Measurements from ENCODE around the gene MAGOHB.
"Not testable (repeated sequence)": the region's sequence is repeated elsewhere in the genome, so short reads cannot be mapped to it uniquely, and the experiment has no call there.

The MAGOHB gene

DNA sequence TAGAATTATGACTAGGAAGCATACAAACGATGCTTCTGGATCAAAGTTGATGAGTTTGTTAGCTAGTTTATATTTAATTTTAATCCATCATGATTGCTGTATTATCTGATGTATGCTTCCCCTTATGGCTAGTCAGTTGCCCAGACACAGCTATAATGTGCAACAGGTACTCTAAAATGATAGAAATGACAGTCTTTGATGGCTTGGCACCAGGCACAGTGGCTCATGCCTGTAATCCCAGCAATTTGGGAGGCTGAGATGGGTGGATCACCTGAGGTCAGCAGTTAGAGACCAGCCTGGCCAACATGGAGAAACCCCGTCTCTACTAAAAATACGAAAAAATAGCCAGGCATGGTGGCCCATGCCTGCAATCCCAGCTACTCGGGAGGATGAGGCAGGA lies 2.2 kb downstream of the MAGOHB start:
- not testable (repeated sequence) for H4K8ac ChIP-seq (ENCODE audit: low read depth, low read length); H2AK5ac ChIP-seq (ENCODE audit: low read length); H3K36me3 ChIP-seq (ENCODE audit: control insufficient read depth, insufficient read depth, low read length); H3K23ac ChIP-seq (ENCODE audit: low read length); H2BK5ac ChIP-seq (ENCODE audit: low read length); H3K27me3 ChIP-seq (ENCODE audit: insufficient read depth, low read length, poor library complexity); H3K4ac ChIP-seq (ENCODE audit: low read depth, low read length); H3K4me3 ChIP-seq (ENCODE audit: low read length); H3K79me1 ChIP-seq (ENCODE audit: low read length); H3K56ac ChIP-seq (ENCODE audit: low read length); H3K4me2 ChIP-seq (ENCODE audit: low read length); H3K4me1 ChIP-seq (ENCODE audit: control insufficient read depth, low read depth, low read length); DNase-seq; H3K18ac ChIP-seq (ENCODE audit: low read length); H2BK120ac ChIP-seq (ENCODE audit: low read depth, low read length); H4K5ac ChIP-seq (ENCODE audit: low read length); H3K9ac ChIP-seq (ENCODE audit: low read length); H3K27ac ChIP-seq (ENCODE audit: low read depth, low read length); H2BK15ac ChIP-seq (replicated peaks; ENCODE audit: low read depth)
- peaks cover 18% of the 10 kb centered on the region for H3K79me2 ChIP-seq (ENCODE audit: control insufficient read depth, insufficient read depth, low read length)
- no CpG with 5 or more reads among the region's 4 CpGs for WGBS (ENCODE audit: extremely low coverage, insufficient coverage, low lambda C conversion rate)

DNA sequence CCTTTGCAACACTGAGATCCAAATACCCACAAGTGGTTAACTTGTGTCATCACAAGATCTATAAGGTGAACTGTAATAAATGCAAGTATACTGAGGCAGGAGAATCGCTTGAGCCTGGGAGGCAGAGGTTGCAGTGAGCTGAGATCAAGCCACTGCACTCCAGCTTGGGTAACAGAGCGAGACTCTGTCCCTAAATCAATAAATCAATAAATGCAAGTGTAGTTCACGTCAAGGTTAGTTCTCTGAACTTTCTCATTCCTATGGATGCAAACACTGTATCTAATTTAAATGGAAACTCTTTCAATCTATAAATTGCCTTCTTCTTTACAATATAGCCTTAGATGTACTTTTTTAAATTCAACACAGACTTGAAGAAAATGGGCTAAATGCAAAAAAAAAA lies 3.2 kb downstream of the MAGOHB start:
- Histone ChIP-seq H3K4me2 (ENCODE audit: low read length) (no peak overlapping the region), H3K79me1 (ENCODE audit: low read length) (peaks cover 4% of the 10 kb centered on the region), H3K36me3 (ENCODE audit: control insufficient read depth, insufficient read depth, low read length) (peaks cover 2% of the 10 kb centered on the region), H3K4ac (ENCODE audit: low read depth, low read length) (no peak overlapping the region), H3K79me2 (ENCODE audit: control insufficient read depth, insufficient read depth, low read length) (peaks cover 18% of the 10 kb centered on the region), H2BK15ac (replicated peaks; ENCODE audit: low read depth) (no peak overlapping the region), H3K56ac (ENCODE audit: low read length) (no peak overlapping the region), H3K23ac (ENCODE audit: low read length) (no peak overlapping the region), H3K27ac (ENCODE audit: low read depth, low read length) (no peak overlapping the region), H3K18ac (ENCODE audit: low read length) (no peak overlapping the region), H3K4me1 (ENCODE audit: control insufficient read depth, low read depth, low read length) (no peaks in the 10 kb centered on the region), H2AK5ac (ENCODE audit: low read length) (no peak overlapping the region), H2BK5ac (ENCODE audit: low read length) (no peak overlapping the region), H4K5ac (ENCODE audit: low read length) (no peak overlapping the region), H4K8ac (ENCODE audit: low read depth, low read length) (no peak overlapping the region), H2BK120ac (ENCODE audit: low read depth, low read length) (no peak overlapping the region), H3K27me3 (ENCODE audit: insufficient read depth, low read length, poor library complexity) (no peaks in the 10 kb centered on the region), H3K9ac (ENCODE audit: low read length) (no peak overlapping the region), H3K4me3 (ENCODE audit: low read length) (no peak overlapping the region)
- DNase-seq: no peak
- no CpG with 5 or more reads among the region's 3 CpGs for WGBS (ENCODE audit: extremely low coverage, insufficient coverage, low lambda C conversion rate)

DNA sequence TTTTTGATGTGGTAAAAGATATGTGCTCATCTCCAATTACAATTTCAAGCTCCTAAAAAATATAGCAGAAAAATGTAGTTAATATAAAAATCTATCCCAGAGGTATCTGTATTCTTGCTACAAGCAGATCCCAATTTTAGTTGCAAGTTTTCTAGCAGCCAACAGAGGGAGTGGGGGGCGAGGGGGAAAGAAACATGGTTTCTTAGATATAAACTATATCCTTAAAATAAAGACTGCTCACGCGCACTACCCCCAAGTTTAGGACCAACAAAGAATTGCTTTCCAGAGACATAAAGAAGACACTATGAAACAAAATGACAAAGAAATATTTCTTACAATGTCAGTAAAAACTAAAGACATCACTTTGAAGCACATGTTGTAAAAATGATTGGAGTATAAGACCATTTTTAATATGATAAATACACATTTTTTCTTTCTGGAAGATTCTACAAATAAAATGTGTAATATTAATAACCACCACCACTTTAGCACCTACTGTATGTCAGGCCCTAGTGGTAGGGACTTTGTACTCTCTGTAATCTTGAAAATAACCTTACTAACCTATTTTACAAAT lies 5.4 kb downstream of the MAGOHB start:
- no peak overlapping the region for H2BK5ac ChIP-seq (ENCODE audit: low read length)
- no peak overlapping the region for H3K23ac ChIP-seq (ENCODE audit: low read length)
- no peak overlapping the region for H3K27ac ChIP-seq (ENCODE audit: low read depth, low read length)
- H3K79me1 ChIP-seq (ENCODE audit: low read length): peaks cover 4% of the 10 kb centered on the region
- H3K9ac ChIP-seq (ENCODE audit: low read length): no peak overlapping the region
- no peak overlapping the region for H3K4ac ChIP-seq (ENCODE audit: low read depth, low read length)
- no CpG with 5 or more reads among the region's 3 CpGs for WGBS (ENCODE audit: extremely low coverage, insufficient coverage, low lambda C conversion rate)
- peaks cover 15% of the 10 kb centered on the region for H3K79me2 ChIP-seq (ENCODE audit: control insufficient read depth, insufficient read depth, low read length)
- H3K4me2 ChIP-seq (ENCODE audit: low read length): no peak overlapping the region
- H4K5ac ChIP-seq (ENCODE audit: low read length): no peak overlapping the region
- no peak overlapping the region for H3K56ac ChIP-seq (ENCODE audit: low read length)
- no peaks in the 10 kb centered on the region for H3K27me3 ChIP-seq (ENCODE audit: insufficient read depth, low read length, poor library complexity)
- peaks cover 2% of the 10 kb centered on the region for H3K36me3 ChIP-seq (ENCODE audit: control insufficient read depth, insufficient read depth, low read length)
- no peak overlapping the region for H3K18ac ChIP-seq (ENCODE audit: low read length)
- H2BK120ac ChIP-seq (ENCODE audit: low read depth, low read length): no peak overlapping the region
- no peak overlapping the region for H3K4me3 ChIP-seq (ENCODE audit: low read length)
- H4K8ac ChIP-seq (ENCODE audit: low read depth, low read length): no peak overlapping the region
- H2BK15ac ChIP-seq (replicated peaks; ENCODE audit: low read depth): no peak overlapping the region
- no peak overlapping the region for H2AK5ac ChIP-seq (ENCODE audit: low read length)
- no peaks in the 10 kb centered on the region for H3K4me1 ChIP-seq (ENCODE audit: control insufficient read depth, low read depth, low read length)
- DNase-seq: peak; percentile 30

DNA sequence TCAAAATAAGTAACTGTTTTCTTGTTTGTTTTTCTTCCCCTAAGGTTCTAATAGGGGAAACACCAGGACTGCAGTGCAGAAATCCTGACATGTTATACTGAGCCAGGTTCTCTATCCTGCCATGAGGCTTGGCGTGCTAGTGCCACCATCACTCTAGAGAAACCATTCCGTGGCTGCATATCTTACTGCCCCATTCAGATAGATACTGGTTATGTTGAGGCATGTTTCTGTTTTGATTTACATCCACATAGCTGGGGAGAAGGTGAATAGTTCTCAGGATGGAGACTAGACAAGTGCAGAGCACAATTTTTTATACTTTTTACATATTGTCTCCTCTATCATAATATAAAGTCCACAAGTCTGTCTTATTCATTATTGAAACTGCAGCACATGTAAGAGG lies 11.5 kb downstream of the MAGOHB start:
- no peak overlapping the region for H2BK5ac ChIP-seq (ENCODE audit: low read length)
- no peak overlapping the region for H2BK15ac ChIP-seq (replicated peaks; ENCODE audit: low read depth)
- no peak overlapping the region for H3K18ac ChIP-seq (ENCODE audit: low read length)
- no peaks in the 10 kb centered on the region for H3K4me1 ChIP-seq (ENCODE audit: control insufficient read depth, low read depth, low read length)
- H3K27me3 ChIP-seq (ENCODE audit: insufficient read depth, low read length, poor library complexity): no peaks in the 10 kb centered on the region
- H3K4ac ChIP-seq (ENCODE audit: low read depth, low read length): no peak overlapping the region
- no peak overlapping the region for H3K56ac ChIP-seq (ENCODE audit: low read length)
- no peak overlapping the region for H4K8ac ChIP-seq (ENCODE audit: low read depth, low read length)
- no peaks in the 10 kb centered on the region for H3K79me2 ChIP-seq (ENCODE audit: control insufficient read depth, insufficient read depth, low read length)
- H2BK120ac ChIP-seq (ENCODE audit: low read depth, low read length): no peak overlapping the region
- H2AK5ac ChIP-seq (ENCODE audit: low read length): no peak overlapping the region
- H3K36me3 ChIP-seq (ENCODE audit: control insufficient read depth, insufficient read depth, low read length): no peaks in the 10 kb centered on the region
- no peaks in the 10 kb centered on the region for H3K79me1 ChIP-seq (ENCODE audit: low read length)
- H3K9ac ChIP-seq (ENCODE audit: low read length): no peak overlapping the region
- no peak overlapping the region for H3K23ac ChIP-seq (ENCODE audit: low read length)
- H3K27ac ChIP-seq (ENCODE audit: low read depth, low read length): no peak overlapping the region
- WGBS (ENCODE audit: extremely low coverage, insufficient coverage, low lambda C conversion rate): no CpG with 5 or more reads among the region's 2 CpGs
- H3K4me2 ChIP-seq (ENCODE audit: low read length): no peak overlapping the region
- DNase-seq: no peak
- H4K5ac ChIP-seq (ENCODE audit: low read length): no peak overlapping the region
- no peak overlapping the region for H3K4me3 ChIP-seq (ENCODE audit: low read length)

DNA sequence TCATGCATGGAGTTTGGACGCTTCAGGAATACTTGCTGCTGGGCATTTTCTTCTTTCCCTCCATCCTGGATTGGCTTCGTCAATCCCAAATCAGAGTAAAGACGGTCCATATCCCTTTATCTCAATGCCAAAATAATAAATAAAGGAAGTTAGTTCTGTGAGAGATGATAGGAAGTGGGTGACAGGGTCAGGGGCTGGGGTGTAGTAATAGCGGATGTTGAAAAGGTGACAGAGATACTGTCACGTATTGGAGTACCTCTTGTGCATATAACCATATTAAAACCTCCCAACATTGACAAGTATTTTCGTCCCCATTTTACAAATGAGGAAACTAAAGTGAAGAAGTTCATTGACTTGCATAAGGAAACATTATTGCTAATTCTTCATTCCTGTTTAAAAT lies 12.4 kb downstream of the MAGOHB start:
- H4K8ac ChIP-seq (ENCODE audit: low read depth, low read length): no peak overlapping the region
- H3K4me3 ChIP-seq (ENCODE audit: low read length): no peak overlapping the region
- no peak overlapping the region for H3K56ac ChIP-seq (ENCODE audit: low read length)
- H3K4ac ChIP-seq (ENCODE audit: low read depth, low read length): no peak overlapping the region
- H3K18ac ChIP-seq (ENCODE audit: low read length): no peak overlapping the region
- no peak overlapping the region for H3K9ac ChIP-seq (ENCODE audit: low read length)
- no peak for DNase-seq
- H3K27me3 ChIP-seq (ENCODE audit: insufficient read depth, low read length, poor library complexity): no peaks in the 10 kb centered on the region
- H3K4me1 ChIP-seq (ENCODE audit: control insufficient read depth, low read depth, low read length): no peaks in the 10 kb centered on the region
- no peak overlapping the region for H2AK5ac ChIP-seq (ENCODE audit: low read length)
- H3K79me2 ChIP-seq (ENCODE audit: control insufficient read depth, insufficient read depth, low read length): no peaks in the 10 kb centered on the region
- no peak overlapping the region for H2BK15ac ChIP-seq (replicated peaks; ENCODE audit: low read depth)
- H2BK5ac ChIP-seq (ENCODE audit: low read length): no peak overlapping the region
- WGBS (ENCODE audit: extremely low coverage, insufficient coverage, low lambda C conversion rate): no CpG with 5 or more reads among the region's 6 CpGs
- no peak overlapping the region for H4K5ac ChIP-seq (ENCODE audit: low read length)
- no peak overlapping the region for H2BK120ac ChIP-seq (ENCODE audit: low read depth, low read length)
- H3K79me1 ChIP-seq (ENCODE audit: low read length): no peaks in the 10 kb centered on the region
- no peak overlapping the region for H3K27ac ChIP-seq (ENCODE audit: low read depth, low read length)
- H3K36me3 ChIP-seq (ENCODE audit: control insufficient read depth, insufficient read depth, low read length): no peaks in the 10 kb centered on the region
- H3K4me2 ChIP-seq (ENCODE audit: low read length): no peak overlapping the region
- no peak overlapping the region for H3K23ac ChIP-seq (ENCODE audit: low read length)

DNA sequence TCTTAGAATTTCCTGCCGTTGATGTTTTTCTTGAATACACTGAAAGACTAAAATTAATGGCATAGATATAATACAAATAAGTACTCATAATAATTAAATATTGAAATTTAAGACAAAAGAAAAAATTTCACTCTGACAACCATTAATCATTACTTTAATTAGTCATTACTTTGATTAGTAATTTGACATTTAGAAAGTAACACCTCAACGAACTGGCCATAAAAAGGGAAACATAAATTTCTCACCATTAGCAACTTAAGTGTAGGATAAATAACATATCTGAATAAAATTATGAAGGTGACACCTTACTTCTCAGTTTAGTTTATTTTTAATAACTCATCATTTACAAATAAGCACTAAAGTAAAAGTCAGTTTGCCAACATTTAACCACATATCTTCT lies 17.5 kb downstream of the MAGOHB start:
- Histone ChIP-seq H3K36me3 (ENCODE audit: control insufficient read depth, insufficient read depth, low read length) (no peaks in the 10 kb centered on the region), H3K56ac (ENCODE audit: low read length) (no peak overlapping the region), H3K79me2 (ENCODE audit: control insufficient read depth, insufficient read depth, low read length) (no peaks in the 10 kb centered on the region), H3K18ac (ENCODE audit: low read length) (no peak overlapping the region), H3K9ac (ENCODE audit: low read length) (no peak overlapping the region), H2AK5ac (ENCODE audit: low read length) (no peak overlapping the region), H4K8ac (ENCODE audit: low read depth, low read length) (no peak overlapping the region), H2BK5ac (ENCODE audit: low read length) (no peak overlapping the region), H4K5ac (ENCODE audit: low read length) (no peak overlapping the region), H3K27me3 (ENCODE audit: insufficient read depth, low read length, poor library complexity) (no peaks in the 10 kb centered on the region), H3K27ac (ENCODE audit: low read depth, low read length) (no peak overlapping the region), H3K4me2 (ENCODE audit: low read length) (no peak overlapping the region), H3K4me1 (ENCODE audit: control insufficient read depth, low read depth, low read length) (no peaks in the 10 kb centered on the region), H2BK120ac (ENCODE audit: low read depth, low read length) (no peak overlapping the region), H3K4me3 (ENCODE audit: low read length) (no peak overlapping the region), H3K79me1 (ENCODE audit: low read length) (no peaks in the 10 kb centered on the region), H3K4ac (ENCODE audit: low read depth, low read length) (no peak overlapping the region), H3K23ac (ENCODE audit: low read length) (no peak overlapping the region), H2BK15ac (replicated peaks; ENCODE audit: low read depth) (no peak overlapping the region)
- no peak for DNase-seq
- WGBS (ENCODE audit: extremely low coverage, insufficient coverage, low lambda C conversion rate): no CpG with 5 or more reads among the region's 2 CpGs
